GM12891 (cell line): Measurements from ENCODE around the gene WDR49.

Experiments used
- PAX5 ChIP-seq: IDR thresholded peaks from 2 replicates; pipeline ENCODE4 v1.6.1; 2011; ENCODE audit warnings: low read length, moderate library complexity, mild to moderate bottlenecking; ENCODE audit not compliant: insufficient read depth, severe bottlenecking
- POLR2A ChIP-seq: IDR thresholded peaks from 2 replicates; pipeline ENCODE4 v1.6.1; 2011; ENCODE audit warnings: low read depth, low read length, control low read depth
- POLR2AphosphoS5 ChIP-seq: IDR thresholded peaks from 2 replicates; pipeline ENCODE4 v1.6.1; 2011; ENCODE audit warnings: low read depth, low read length, control low read depth
- POU2F2 ChIP-seq: IDR thresholded peaks from 2 replicates; pipeline ENCODE4 v1.6.1; 2011; ENCODE audit warnings: low read depth, mild to moderate bottlenecking, control low read depth, low read length, moderate library complexity
- SPI1 ChIP-seq: IDR thresholded peaks from 2 replicates; pipeline ENCODE4 v1.6.1; 2011; ENCODE audit warnings: low read depth, low read length, control low read depth
- TAF1 ChIP-seq: IDR thresholded peaks from 2 replicates; pipeline ENCODE4 v1.6.1; 2011; ENCODE audit warnings: low read depth, low read length, control low read depth

DNA sequence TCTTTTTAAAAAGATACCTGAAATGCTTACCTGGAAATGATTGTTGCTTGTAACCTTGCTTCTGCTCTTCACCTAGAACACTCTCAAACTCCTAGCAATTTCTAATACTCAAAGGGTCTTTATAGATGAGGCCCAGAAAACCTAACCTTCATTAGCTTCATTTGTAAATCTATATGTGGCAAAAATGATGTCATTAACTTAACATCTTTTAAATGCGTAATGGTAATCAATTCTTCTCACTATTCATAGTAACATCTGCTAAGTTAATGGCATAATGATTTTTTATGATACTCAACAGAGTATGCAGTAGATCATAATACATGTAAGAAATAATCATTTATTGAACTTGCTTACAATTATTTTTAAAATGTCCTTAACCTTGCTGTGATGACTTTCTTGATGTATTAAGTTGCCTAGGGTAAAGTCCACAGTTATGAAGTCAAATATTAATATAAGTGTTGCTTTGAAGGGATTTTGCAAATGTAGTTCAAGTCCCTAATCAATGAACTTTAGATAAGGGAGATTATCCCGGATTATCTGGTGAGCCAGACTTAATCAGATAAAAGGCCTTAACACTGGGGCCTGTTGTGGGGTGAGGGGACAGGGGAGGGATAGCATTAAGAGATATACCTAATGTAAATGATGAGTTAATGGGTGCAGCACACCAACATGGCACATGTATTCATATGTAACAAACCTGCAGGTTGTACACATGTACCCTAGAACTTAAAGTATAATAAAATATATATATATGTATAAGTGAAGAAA lies 169.8 kb downstream of the WDR49 start:
- TF ChIP-seq POLR2AphosphoS5 (no peak), PAX5 (no peak), POLR2A (no peak), POU2F2 (no peak), TAF1 (no peak), SPI1 (no peak)
